ENCODE data around the gene DCP1A.

- TF ChIP-seq CTCF (IDR thresholded peaks at IDR 0.05) (no peak), POLR2A (IDR thresholded peaks at IDR 0.05) (no peak), EP300 (IDR thresholded peaks at IDR 0.05) (no peak)
These were observed 17.4 kb downstream of the DCP1A start for GRCh38 chr3:53329897-53330296.

Data from ovary (tissue), 3 donors.